Sigmoid colon (tissue), 4 donors: Measurements from ENCODE around the gene RSPH6A.

Source experiments
- EP300 ChIP-seq, 4 donors: sonication (generic); formaldehyde crosslinking; IDR thresholded peaks; one replicate each; pipeline ENCODE4 v1.6.1; 2017; ENCODE audit warnings: antibody characterized with exemption in 4 of 4
- POLR2A ChIP-seq, 2 donors: fragments of 450-650 bp; IDR thresholded peaks; one replicate each; pipeline ENCODE4 v1.6.1; 2016; ENCODE audit warnings: antibody characterized with exemption in 2 of 2, mild to moderate bottlenecking in 2 of 2, moderate library complexity in 2 of 2
- TF ChIP-seq, protein P1 (sequence below), 4 experiments: fragments of 450-650 bp in 3 of 4; fragments of 200-600 bp in 1 of 4; IDR thresholded peaks; one replicate each; pipeline ENCODE4 v1.5.1; 2016 to 2019; ENCODE audit warnings: antibody characterized with exemption in 4 of 4, mild to moderate bottlenecking in 3 of 4, moderate library complexity in 2 of 4

GRCh38 chr19:45824041-45824471 lies 8.9 kb upstream of the RSPH6A start:
- TF ChIP-seq, protein P1, sequence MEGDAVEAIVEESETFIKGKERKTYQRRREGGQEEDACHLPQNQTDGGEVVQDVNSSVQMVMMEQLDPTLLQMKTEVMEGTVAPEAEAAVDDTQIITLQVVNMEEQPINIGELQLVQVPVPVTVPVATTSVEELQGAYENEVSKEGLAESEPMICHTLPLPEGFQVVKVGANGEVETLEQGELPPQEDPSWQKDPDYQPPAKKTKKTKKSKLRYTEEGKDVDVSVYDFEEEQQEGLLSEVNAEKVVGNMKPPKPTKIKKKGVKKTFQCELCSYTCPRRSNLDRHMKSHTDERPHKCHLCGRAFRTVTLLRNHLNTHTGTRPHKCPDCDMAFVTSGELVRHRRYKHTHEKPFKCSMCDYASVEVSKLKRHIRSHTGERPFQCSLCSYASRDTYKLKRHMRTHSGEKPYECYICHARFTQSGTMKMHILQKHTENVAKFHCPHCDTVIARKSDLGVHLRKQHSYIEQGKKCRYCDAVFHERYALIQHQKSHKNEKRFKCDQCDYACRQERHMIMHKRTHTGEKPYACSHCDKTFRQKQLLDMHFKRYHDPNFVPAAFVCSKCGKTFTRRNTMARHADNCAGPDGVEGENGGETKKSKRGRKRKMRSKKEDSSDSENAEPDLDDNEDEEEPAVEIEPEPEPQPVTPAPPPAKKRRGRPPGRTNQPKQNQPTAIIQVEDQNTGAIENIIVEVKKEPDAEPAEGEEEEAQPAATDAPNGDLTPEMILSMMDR (IDR thresholded peaks at IDR 0.05) = no peak
- TF ChIP-seq POLR2A (IDR thresholded peaks at IDR 0.05) (no peak), EP300 (IDR thresholded peaks at IDR 0.05) (no peak)
